Lower leg skin (tissue), 3 donors: ENCODE data around the gene LARGE2.

Experiments
- CTCF ChIP-seq, 3 donors: fragments of 450-650 bp; IDR thresholded peaks; one replicate each; pipeline ENCODE4 v1.5.1; 2016; ENCODE audit warnings: antibody characterized with exemption in 3 of 3, mild to moderate bottlenecking in 3 of 3, moderate library complexity in 2 of 3
- POLR2A ChIP-seq, 2 donors: fragments of 450-650 bp; IDR thresholded peaks; one replicate each; pipeline ENCODE4 v1.6.1; 2016 to 2017; ENCODE audit warnings: antibody characterized with exemption in 2 of 2, mild to moderate bottlenecking in 1 of 2, moderate library complexity in 1 of 2

- TF ChIP-seq CTCF (IDR thresholded peaks at IDR 0.05) (no peak), POLR2A (IDR thresholded peaks at IDR 0.05) (no peak)
Observed at GRCh38 chr11:45933846-45934579, 11.6 kb downstream of the LARGE2 start.
